HCT116 (cell line): ENCODE measurements around the gene FAHD1. TPM values are rescaled to one million over a fixed set of nuclear protein-coding genes. Genes with fewer than 3 reads are reported as not detected.

Source experiments
- ATAC-seq: fragments of 200-7000 bp; cut with Tn5 transposase; 2 replicates; pipeline ENCODE4 v1.9.1; 2020; ENCODE audit warnings: mild to moderate bottlenecking, moderate library complexity
- BruUV-seq: library from RNA; stranded (reverse); fragments of 400-500 nt; replicated peaks from 2 replicates; lab custom pipeline; 2021; lab: Mats Ljungman, UMichigan
- CTCF ChIA-PET: fragments of 300-600 bp; sonication (Branson Sonifier 250); formaldehyde crosslinking; loops from one replicate; lab custom pipeline; 2021; ENCODE audit warnings: antibody characterized with exemption; lab: Charles Lee
- POLR2A ChIA-PET: fragments of 300-600, 350-600 bp; sonication (Branson Sonifier 250); formaldehyde crosslinking; loops from one replicate; lab custom pipeline; 2021; ENCODE audit warnings: antibody characterized with exemption; lab: Charles Lee
- RAD21 ChIA-PET, 2 experiments: fragments of 300-600 bp; sonication (Branson Sonifier 250); formaldehyde crosslinking; loops; one replicate each; lab custom pipeline; 2023; ENCODE audit warnings: low total read pairs in 2 of 2; ENCODE audit not compliant: uncharacterized antibody in 2 of 2, unreplicated experiment in 2 of 2, low non-redundant PET in 1 of 2; lab: Charles Lee
- DNase-seq: peaks from one replicate; pipeline ENCODE4 v3.0.0-alpha.2; 2010; ENCODE audit warnings: low read depth, low spot score
- H2AFZ ChIP-seq: fragments of 200-600 bp; shearing (Covaris generic), sonication (generic); 2 replicates; pipeline ENCODE4 v1.6.1; 2017; ENCODE audit warnings: low read depth, mixed run types, mixed read lengths, antibody characterized with exemption, low read length; ENCODE audit not compliant: poor library complexity, severe bottlenecking
- H3K27ac ChIP-seq: 2 replicates; pipeline ENCODE4 v1.5.1; 2012; ENCODE audit warnings: low read depth, low read length
- H3K27me3 ChIP-seq: fragments of 200-600 bp; sonication (generic); 2 replicates; pipeline ENCODE4 v1.6.1; 2016; ENCODE audit warnings: mixed run types, low read length, mixed read lengths; ENCODE audit not compliant: insufficient read depth
- H3K36me3 ChIP-seq, 2 experiments: fragments of 200-500 bp in 1 of 2; fragments of 200-600 bp in 1 of 2; sonication (Bioruptor generic) in 1 of 2; sonication (generic) in 1 of 2; 2 replicates each; pipeline versions ENCODE4 v1.5.1 to v1.6.1; 2014 to 2016; ENCODE audit warnings: low read length in 2 of 2, inconsistent platforms in 1 of 2, mixed read lengths in 1 of 2, mixed run types in 1 of 2; ENCODE audit not compliant: insufficient read depth in 2 of 2, control insufficient read depth in 1 of 2
- H3K4me1 ChIP-seq, 2 experiments: fragments of 200-600 bp in 1 of 2; sonication (generic) in 1 of 2; 2 replicates each; pipeline versions ENCODE4 v1.5.1 to v1.6.1; 2012 to 2017; ENCODE audit warnings: low read length in 2 of 2, inconsistent platforms in 1 of 2, mild to moderate bottlenecking in 1 of 2, mixed read lengths in 1 of 2, mixed run types in 1 of 2, moderate library complexity in 1 of 2; ENCODE audit not compliant: insufficient read depth in 2 of 2, control insufficient read depth in 1 of 2
- H3K4me2 ChIP-seq: fragments of 200-600 bp; sonication (generic); 2 replicates; pipeline ENCODE4 v1.6.1; 2017; ENCODE audit warnings: mixed run types, low read length, mixed read lengths
- H3K4me3 ChIP-seq, 2 experiments: fragments of 200-600 bp in 1 of 2; sonication (generic) in 1 of 2; replicated peaks in 1 of 2; 2 replicates each; pipeline ENCODE4 v1.5.1; 2011 to 2016; ENCODE audit warnings: low read length in 2 of 2, control low read depth in 1 of 2, low read depth in 1 of 2, mild to moderate bottlenecking in 1 of 2, mixed read lengths in 1 of 2, mixed run types in 1 of 2
- H3K79me2 ChIP-seq: fragments of 200-600 bp; sonication (generic); 2 replicates; pipeline ENCODE4 v1.6.1; 2017; ENCODE audit warnings: mild to moderate bottlenecking, mixed run types, low read length, moderate library complexity, mixed read lengths; ENCODE audit not compliant: insufficient read depth
- H3K9ac ChIP-seq: fragments of 200-600 bp; sonication (generic); 2 replicates; pipeline ENCODE4 v1.6.1; 2016; ENCODE audit warnings: low read length, mixed read lengths
- H3K9me2 ChIP-seq: fragments of 200-600 bp; sonication (generic), shearing (Covaris generic); 2 replicates; pipeline ENCODE4 v1.6.1; 2017; ENCODE audit warnings: mixed run types, mild to moderate bottlenecking, moderate library complexity; ENCODE audit not compliant: insufficient read depth
- H3K9me3 ChIP-seq, 2 experiments: fragments of 200-500 bp in 1 of 2; fragments of 200-600 bp in 1 of 2; sonication (Bioruptor generic) in 1 of 2; sonication (generic) in 1 of 2; 2 replicates each; pipeline ENCODE4 v1.6.1; 2014 to 2017; ENCODE audit warnings: low read length in 2 of 2, mixed read lengths in 2 of 2, inconsistent platforms in 1 of 2, low read depth in 1 of 2, mild to moderate bottlenecking in 1 of 2, mixed run types in 1 of 2, moderate library complexity in 1 of 2; ENCODE audit not compliant: control insufficient read depth in 1 of 2, insufficient read depth in 1 of 2
- H4K20me1 ChIP-seq: fragments of 200-600 bp; sonication (generic), shearing (Covaris generic); 2 replicates; pipeline ENCODE4 v1.6.1; 2017; ENCODE audit warnings: mixed run types, mild to moderate bottlenecking, moderate library complexity; ENCODE audit not compliant: insufficient read depth
- CBX3 ChIP-seq: IDR thresholded peaks from 2 replicates; pipeline ENCODE4 v1.6.1; 2012; ENCODE audit warnings: low read depth
- CEBPB ChIP-seq: IDR thresholded peaks from 2 replicates; pipeline ENCODE4 v1.6.1; 2012; ENCODE audit warnings: low read depth
- ELF1 ChIP-seq: IDR thresholded peaks from 2 replicates; pipeline ENCODE4 v1.6.1; 2012; ENCODE audit warnings: low read depth, borderline replicate concordance
- EZH2phosphoT487 ChIP-seq: fragments of 200-600 bp; IDR thresholded peaks from 2 replicates; pipeline ENCODE4 v1.6.1; 2018; ENCODE audit warnings: antibody characterized with exemption, borderline replicate concordance
- FOSL1 ChIP-seq: IDR thresholded peaks from 2 replicates; pipeline ENCODE4 v1.6.1; 2012; ENCODE audit warnings: low read depth
- POLR2AphosphoS5 ChIP-seq: IDR thresholded peaks from 2 replicates; pipeline ENCODE4 v1.6.1; 2011; ENCODE audit warnings: mild to moderate bottlenecking, low read depth, low read length, moderate library complexity
- RAD21 ChIP-seq: IDR thresholded peaks from 2 replicates; pipeline ENCODE4 v1.6.1; 2012; ENCODE audit warnings: low read depth, mild to moderate bottlenecking
- SP1 ChIP-seq: IDR thresholded peaks from 2 replicates; pipeline ENCODE4 v1.6.1; 2012; ENCODE audit warnings: low read depth
- SRF ChIP-seq: IDR thresholded peaks from 2 replicates; pipeline ENCODE4 v1.6.1; 2012; ENCODE audit warnings: low read depth
- YY1 ChIP-seq: IDR thresholded peaks from 2 replicates; pipeline ENCODE4 v1.6.1; 2011; ENCODE audit warnings: low read length, low read depth, moderate library complexity, mild to moderate bottlenecking; ENCODE audit not compliant: insufficient replicate concordance; ENCODE audit errors: extremely low read depth
- intact Hi-C: fragments of 100-400 bp; cut with micrococcal nuclease; formaldehyde crosslinking; loops from 2 replicates; pipeline ENCODE4 v1.10.0; 2022
- total RNA-seq: library from RNA; stranded (reverse); gene quantifications from one replicate; pipeline ENCODE4 v1.2.1, GENCODE V29; 2021; ENCODE audit not compliant: unreplicated experiment
- TF ChIP-seq, protein P1 (sequence below), 3 experiments: fragments of 200-600 bp in 1 of 3; sonication (generic) in 1 of 3; IDR thresholded peaks in 2 of 3; conservative IDR thresholded peaks in 1 of 3; 2 replicates each; pipeline ENCODE4 v1.5.1; 2012 to 2017; ENCODE audit warnings: low read depth in 2 of 3, low read length in 2 of 3, antibody characterized with exemption in 1 of 3, borderline replicate concordance in 1 of 3, control low read depth in 1 of 3, mild to moderate bottlenecking in 1 of 3, mixed read lengths in 1 of 3, mixed run types in 1 of 3, moderate library complexity in 1 of 3; ENCODE audit not compliant: insufficient read depth in 1 of 3
- TF ChIP-seq, protein P2 (sequence below): IDR thresholded peaks from 2 replicates; pipeline ENCODE4 v1.6.1; 2011; ENCODE audit warnings: mild to moderate bottlenecking, low read length, moderate library complexity; ENCODE audit not compliant: insufficient replicate concordance; ENCODE audit errors: extremely low read depth
- TF ChIP-seq, protein P3 (sequence below): IDR thresholded peaks from 2 replicates; pipeline ENCODE4 v1.6.1; 2012
- TF ChIP-seq, protein P4 (sequence below): IDR thresholded peaks from 2 replicates; pipeline ENCODE4 v1.6.1; 2012

The FAHD1 gene
- total RNA-seq, 1 experiment from 2014 or later, result 25.8 TPM

DNA sequence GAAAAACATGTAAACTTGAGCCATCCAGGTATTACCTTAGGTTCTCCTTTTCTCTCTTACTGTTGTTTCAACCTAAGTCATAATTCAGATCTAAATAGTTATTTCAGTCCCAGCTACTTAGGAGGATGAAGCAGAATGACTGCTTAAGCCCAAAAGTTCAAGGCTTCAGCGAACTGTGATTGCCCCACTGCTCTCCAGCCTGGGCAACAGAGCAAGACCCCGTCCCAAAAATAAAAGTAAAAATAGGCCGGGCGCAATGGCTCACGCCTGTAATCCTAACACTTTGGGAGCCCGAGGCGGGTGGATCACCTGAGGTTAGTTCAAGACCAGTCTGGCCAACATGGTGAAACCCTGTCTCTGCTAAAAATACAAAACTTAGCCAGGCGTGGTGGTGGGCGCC lies 35.4 kb downstream of the FAHD1 start:
- no peak for TF ChIP-seq POLR2AphosphoS5
- TF ChIP-seq FOSL1, result no peak
- no peak for TF ChIP-seq SP1
- no peak for TF ChIP-seq CBX3
- no peak for TF ChIP-seq SRF
- no peak for TF ChIP-seq CEBPB
- no peak for TF ChIP-seq EZH2phosphoT487
- Histone ChIP-seq H3K9me2 (no peaks in the 10 kb centered on the region), H3K27ac (no peak overlapping the region), H3K4me1 (peaks cover 11% of the 10 kb centered on the region in 2 experiments; a peak in 3 of 4 replicates), H3K4me3 (no peak overlapping the region), H4K20me1 (no peaks in the 10 kb centered on the region), H3K9me3 (no peaks in the 10 kb centered on the region), H3K4me2 (no peak overlapping the region), H3K79me2 (no peaks in the 10 kb centered on the region), H2AFZ (no peak overlapping the region), H3K9ac (no peak overlapping the region), H3K36me3 (no peaks in the 10 kb centered on the region), H3K27me3 (no peaks in the 10 kb centered on the region; the same call in 1 of the 2 replicates)
- intact Hi-C loops, result no loop called here
- no peak for ATAC-seq
- CTCF ChIA-PET, result interaction anchor here (1.2 kb wide), 1 partner anchor 141 kb away, joined by 3 read pairs; no protein-coding TSS in a partner anchor
- BruUV-seq, result no TSS peak
- no peak for DNase-seq
- RAD21 ChIA-PET, result no interaction called here
- POLR2A ChIA-PET, result no interaction called here

DNA sequence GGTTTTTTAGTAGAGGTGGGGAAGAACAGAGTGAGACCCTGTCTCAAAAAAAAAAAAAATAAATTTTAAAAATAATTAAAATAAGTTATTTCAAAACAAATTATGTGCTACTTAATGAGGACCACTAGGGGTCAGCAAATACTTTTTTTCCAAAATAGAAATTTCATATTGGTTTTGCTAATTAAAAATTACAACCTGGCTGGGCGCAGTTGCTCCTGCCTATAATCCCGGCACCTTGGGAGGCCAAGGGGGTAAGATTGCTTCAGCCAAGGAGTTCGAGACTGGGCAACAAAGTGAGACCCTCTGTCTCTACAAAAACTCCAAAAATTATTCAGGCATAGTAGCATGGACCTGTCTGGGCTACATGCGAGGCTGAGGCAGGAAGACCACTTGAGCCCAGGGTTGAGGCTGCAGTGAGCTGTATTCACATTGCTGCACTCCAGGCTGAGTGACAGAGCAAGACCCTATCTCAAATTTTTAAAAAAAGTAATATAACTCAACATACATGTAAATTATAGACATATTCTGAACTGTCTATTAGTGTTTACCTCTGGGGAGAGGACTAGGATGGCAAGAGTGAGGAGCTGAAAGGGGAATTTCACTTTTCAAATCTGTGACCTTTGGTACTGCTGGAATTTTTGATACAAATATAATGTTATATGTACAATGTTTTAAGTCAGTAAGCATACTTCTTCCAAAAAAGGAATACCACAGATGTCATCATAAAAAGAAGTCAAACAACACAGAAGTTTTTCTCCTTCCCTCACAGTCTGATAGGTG lies 36.9 kb downstream of the FAHD1 start:
- Histone ChIP-seq H3K79me2 (no peaks in the 10 kb centered on the region), H3K9ac (no peak overlapping the region), H3K27ac (no peak overlapping the region), H3K36me3 (no peaks in the 10 kb centered on the region), H3K4me3 (no peak overlapping the region), H4K20me1 (no peaks in the 10 kb centered on the region), H2AFZ (peak overlapping the region; percentile 95), H3K4me1 (peaks cover 11% of the 10 kb centered on the region in 2 experiments; a peak in 3 of 4 replicates), H3K27me3 (no peaks in the 10 kb centered on the region), H3K9me2 (no peaks in the 10 kb centered on the region), H3K4me2 (peak overlapping the region; percentile 58), H3K9me3 (no peaks in the 10 kb centered on the region)
- intact Hi-C loops, result loop anchor here (1.0 to 2.0 kb wide), 2 partner anchors 68 to 277 kb away; no protein-coding TSS in a partner anchor
- no TSS peak for BruUV-seq
- ATAC-seq, result peak; percentile 65
- ChIA-PET CTCF (interaction anchor here (0.6 to 1.4 kb wide), 11 partner anchors 60 to 277 kb away, joined by 3 to 6 read pairs (median 4); no protein-coding TSS in a partner anchor), POLR2A (interaction anchor here (1.4 to 2.9 kb wide), 2 partner anchors 97 to 101 kb away, joined by 8 to 12 read pairs; partner anchors contain the start of gene RPS2), RAD21 (interaction anchor here (0.6 to 0.8 kb wide), 2 partner anchors 65 to 68 kb away, joined by 3 to 4 read pairs; no protein-coding TSS in a partner anchor)
- peak; percentile 40 for DNase-seq
- TF ChIP-seq RAD21, result peak; percentile 82
- TF ChIP-seq, protein P1, sequence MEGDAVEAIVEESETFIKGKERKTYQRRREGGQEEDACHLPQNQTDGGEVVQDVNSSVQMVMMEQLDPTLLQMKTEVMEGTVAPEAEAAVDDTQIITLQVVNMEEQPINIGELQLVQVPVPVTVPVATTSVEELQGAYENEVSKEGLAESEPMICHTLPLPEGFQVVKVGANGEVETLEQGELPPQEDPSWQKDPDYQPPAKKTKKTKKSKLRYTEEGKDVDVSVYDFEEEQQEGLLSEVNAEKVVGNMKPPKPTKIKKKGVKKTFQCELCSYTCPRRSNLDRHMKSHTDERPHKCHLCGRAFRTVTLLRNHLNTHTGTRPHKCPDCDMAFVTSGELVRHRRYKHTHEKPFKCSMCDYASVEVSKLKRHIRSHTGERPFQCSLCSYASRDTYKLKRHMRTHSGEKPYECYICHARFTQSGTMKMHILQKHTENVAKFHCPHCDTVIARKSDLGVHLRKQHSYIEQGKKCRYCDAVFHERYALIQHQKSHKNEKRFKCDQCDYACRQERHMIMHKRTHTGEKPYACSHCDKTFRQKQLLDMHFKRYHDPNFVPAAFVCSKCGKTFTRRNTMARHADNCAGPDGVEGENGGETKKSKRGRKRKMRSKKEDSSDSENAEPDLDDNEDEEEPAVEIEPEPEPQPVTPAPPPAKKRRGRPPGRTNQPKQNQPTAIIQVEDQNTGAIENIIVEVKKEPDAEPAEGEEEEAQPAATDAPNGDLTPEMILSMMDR (IDR thresholded peaks at IDR 0.05 in 2 of 3, conservative IDR thresholded peaks at IDR 0.05 in 1 of 3; ENCODE audit: borderline replicate concordance in 1 of 3, insufficient read depth in 1 of 3, low read depth in 2 of 3, low read length in 2 of 3), result peak; percentile 33 to 90 (median 42); a peak in 4 of 6 replicates
- no peak for TF ChIP-seq POLR2AphosphoS5
- TF ChIP-seq, protein P2, sequence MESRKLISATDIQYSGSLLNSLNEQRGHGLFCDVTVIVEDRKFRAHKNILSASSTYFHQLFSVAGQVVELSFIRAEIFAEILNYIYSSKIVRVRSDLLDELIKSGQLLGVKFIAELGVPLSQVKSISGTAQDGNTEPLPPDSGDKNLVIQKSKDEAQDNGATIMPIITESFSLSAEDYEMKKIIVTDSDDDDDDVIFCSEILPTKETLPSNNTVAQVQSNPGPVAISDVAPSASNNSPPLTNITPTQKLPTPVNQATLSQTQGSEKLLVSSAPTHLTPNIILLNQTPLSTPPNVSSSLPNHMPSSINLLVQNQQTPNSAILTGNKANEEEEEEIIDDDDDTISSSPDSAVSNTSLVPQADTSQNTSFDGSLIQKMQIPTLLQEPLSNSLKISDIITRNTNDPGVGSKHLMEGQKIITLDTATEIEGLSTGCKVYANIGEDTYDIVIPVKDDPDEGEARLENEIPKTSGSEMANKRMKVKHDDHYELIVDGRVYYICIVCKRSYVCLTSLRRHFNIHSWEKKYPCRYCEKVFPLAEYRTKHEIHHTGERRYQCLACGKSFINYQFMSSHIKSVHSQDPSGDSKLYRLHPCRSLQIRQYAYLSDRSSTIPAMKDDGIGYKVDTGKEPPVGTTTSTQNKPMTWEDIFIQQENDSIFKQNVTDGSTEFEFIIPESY, result no peak
- TF ChIP-seq FOSL1, result no peak
- no peak for TF ChIP-seq ELF1
- TF ChIP-seq, protein P3, sequence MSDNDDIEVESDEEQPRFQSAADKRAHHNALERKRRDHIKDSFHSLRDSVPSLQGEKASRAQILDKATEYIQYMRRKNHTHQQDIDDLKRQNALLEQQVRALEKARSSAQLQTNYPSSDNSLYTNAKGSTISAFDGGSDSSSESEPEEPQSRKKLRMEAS, result no peak
- TF ChIP-seq, protein P4, sequence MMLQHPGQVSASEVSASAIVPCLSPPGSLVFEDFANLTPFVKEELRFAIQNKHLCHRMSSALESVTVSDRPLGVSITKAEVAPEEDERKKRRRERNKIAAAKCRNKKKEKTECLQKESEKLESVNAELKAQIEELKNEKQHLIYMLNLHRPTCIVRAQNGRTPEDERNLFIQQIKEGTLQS, result no peak
- no peak for TF ChIP-seq YY1
